Glomerular visceral epithelial cell (primary cell): ENCODE measurements around the gene SULT1A3.
"Not testable (repeated sequence)": the region's sequence is repeated elsewhere in the genome, so short reads cannot be mapped to it uniquely, and the experiment has no call there.

Source experiments
- DNase-seq: peaks from one replicate; pipeline ENCODE4 v3.0.0-alpha.2; 2016; ENCODE audit errors: extremely low spot score

SULT1A3 gene

GRCh38 chr16:30186782-30187555 lies 12.1 kb upstream of the SULT1A3 start:
- DNase-seq = peak; percentile 41

GRCh38 chr16:30187556-30187865 lies 11.5 kb upstream of the SULT1A3 start:
- no peak for DNase-seq

GRCh38 chr16:30187971-30188561 lies 11.0 kb upstream of the SULT1A3 start:
- DNase-seq = no peak

GRCh38 chr16:30191158-30191557 lies 7.9 kb upstream of the SULT1A3 start:
- DNase-seq = not testable (repeated sequence)

GRCh38 chr16:30193098-30193497 lies 6.0 kb upstream of the SULT1A3 start:
- DNase-seq = not testable (repeated sequence)

GRCh38 chr16:30193615-30194014 lies 5.4 kb upstream of the SULT1A3 start, which contains the start of the genes BOLA2B and SLX1A:
TSS of gene BOLA2B (minus strand) at chr16:30193666. CDS start at chr16:30193595, 71 bp downstream.
TSS of gene SLX1A (plus strand) at chr16:30193875. CDS start at chr16:30194085, 210 bp downstream.
- DNase-seq = not testable (repeated sequence)

GRCh38 chr16:30194172-30194925 lies 4.7 kb upstream of the SULT1A3 start:
- DNase-seq = not testable (repeated sequence)

GRCh38 chr16:30197001-30197400 lies 2.1 kb upstream of the SULT1A3 start:
- DNase-seq = not testable (repeated sequence)

GRCh38 chr16:30199608-30200343 lies 721 bp downstream of the SULT1A3 start:
- DNase-seq = not testable (repeated sequence)

- not testable (repeated sequence) for DNase-seq
Observed at GRCh38 chr16:30205541-30206236, 6.6 kb downstream of the SULT1A3 start.

GRCh38 chr16:30206252-30206651 lies 7.2 kb downstream of the SULT1A3 start:
- DNase-seq = not testable (repeated sequence)

GRCh38 chr16:30207063-30207704 lies 8.1 kb downstream of the SULT1A3 start:
- DNase-seq = not testable (repeated sequence)

GRCh38 chr16:30209032-30209431 lies 10.0 kb downstream of the SULT1A3 start:
- not testable (repeated sequence) for DNase-seq

GRCh38 chr16:30211414-30211813 lies 12.4 kb downstream of the SULT1A3 start:
- not testable (repeated sequence) for DNase-seq

GRCh38 chr16:30217082-30217481 lies 18.0 kb downstream of the SULT1A3 start:
- not testable (repeated sequence) for DNase-seq

- DNase-seq = not testable (repeated sequence)
Observed at GRCh38 chr16:30248379-30248778, 49.3 kb downstream of the SULT1A3 start, which contains the start of gene NPIPB13. TSS of gene NPIPB13 (minus strand) at chr16:30248479. CDS start at chr16:30245573, 2,906 bp downstream.
